ENCODE data around the gene RELN.
"Not testable (repeated sequence)": the region's sequence is repeated elsewhere in the genome, so short reads cannot be mapped to it uniquely, and the experiment has no call there.

The RELN gene

DNA sequence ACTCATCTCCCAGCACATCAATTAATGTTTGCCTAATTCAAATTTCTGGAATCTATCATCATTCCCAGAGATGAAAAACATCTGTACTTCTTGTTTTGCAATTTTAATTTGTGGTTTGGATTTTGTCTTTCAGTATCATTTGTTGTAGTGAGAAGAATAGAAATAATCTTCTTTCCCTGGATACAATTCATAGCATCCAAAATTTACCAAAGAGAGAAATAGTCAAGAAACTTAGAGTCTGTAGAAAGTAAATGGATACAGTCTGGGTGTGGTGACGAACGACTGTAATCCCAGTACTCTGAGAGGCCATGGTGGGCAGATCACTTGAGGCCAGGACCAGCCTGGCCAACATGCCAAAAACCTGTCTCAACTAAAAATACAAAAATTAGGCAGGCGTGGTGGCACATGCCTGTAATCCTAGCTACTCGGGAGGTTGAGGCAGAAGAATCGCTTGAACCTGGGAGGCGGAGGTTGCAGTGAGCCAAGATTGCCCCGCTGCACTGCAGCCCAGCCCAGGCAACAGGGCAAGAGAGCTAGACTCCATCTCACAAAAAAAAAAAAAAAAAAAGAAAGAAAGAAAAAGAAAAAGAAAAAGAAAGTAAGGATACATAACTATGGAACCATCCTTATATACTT is 193.0 kb downstream of the RELN start:
- Histone ChIP-seq H3K27me3 (ENCODE audit: control insufficient read depth, insufficient read depth, low read length) (no peaks in the 10 kb centered on the region), H3K36me3 (ENCODE audit: insufficient read depth, low read length) (no peaks in the 10 kb centered on the region), H3K9ac (ENCODE audit: low read depth, low read length) (no peak overlapping the region)

GRCh38 chr7:103795787-103796186 is 193.7 kb downstream of the RELN start:
- no peaks in the 10 kb centered on the region for H3K36me3 ChIP-seq (ENCODE audit: insufficient read depth, low read length)
- H3K4me3 ChIP-seq (ENCODE audit: low read length): no peak overlapping the region
- H3K27me3 ChIP-seq (ENCODE audit: control insufficient read depth, insufficient read depth, low read length): no peaks in the 10 kb centered on the region
- no peaks in the 10 kb centered on the region for H3K4me1 ChIP-seq (ENCODE audit: control insufficient read depth, insufficient read depth, low read length)
- H3K4me2 ChIP-seq (ENCODE audit: low read length): no peak overlapping the region
- no peaks in the 10 kb centered on the region for H3K9me3 ChIP-seq (replicated peaks; ENCODE audit: low read length)
- no peak overlapping the region for H3K9ac ChIP-seq (ENCODE audit: low read depth, low read length)

More for the DNA sequence above, 193.0 kb downstream of the RELN start:
- Histone ChIP-seq H3K4me1 (ENCODE audit: control insufficient read depth, insufficient read depth, low read length) (no peaks in the 10 kb centered on the region), H3K9me3 (replicated peaks; ENCODE audit: low read length) (no peaks in the 10 kb centered on the region), H3K4me3 (ENCODE audit: low read length) (no peak overlapping the region), H3K4me2 (ENCODE audit: low read length) (no peak overlapping the region)

DNA sequence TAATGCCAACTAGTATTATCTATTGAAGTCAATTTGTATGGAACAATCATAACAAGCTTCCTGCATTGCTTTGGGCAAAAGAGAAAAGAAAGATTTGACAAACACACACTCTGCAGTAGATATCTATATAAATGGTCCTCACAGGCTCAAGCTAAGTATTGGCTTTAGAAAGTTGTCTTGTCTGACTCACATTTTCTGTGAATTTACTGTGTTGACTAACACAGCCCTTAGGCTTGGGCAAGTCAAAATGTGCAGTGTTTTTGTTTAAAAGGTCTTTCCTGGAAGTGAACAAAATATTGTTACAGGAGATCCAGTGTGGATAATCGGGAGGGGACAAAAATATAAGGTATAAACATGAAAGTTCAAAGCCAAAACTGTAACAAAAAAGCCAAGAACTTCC is 194.4 kb downstream of the RELN start:
- no peaks in the 10 kb centered on the region for H3K4me1 ChIP-seq (ENCODE audit: control insufficient read depth, insufficient read depth, low read length)

DNA sequence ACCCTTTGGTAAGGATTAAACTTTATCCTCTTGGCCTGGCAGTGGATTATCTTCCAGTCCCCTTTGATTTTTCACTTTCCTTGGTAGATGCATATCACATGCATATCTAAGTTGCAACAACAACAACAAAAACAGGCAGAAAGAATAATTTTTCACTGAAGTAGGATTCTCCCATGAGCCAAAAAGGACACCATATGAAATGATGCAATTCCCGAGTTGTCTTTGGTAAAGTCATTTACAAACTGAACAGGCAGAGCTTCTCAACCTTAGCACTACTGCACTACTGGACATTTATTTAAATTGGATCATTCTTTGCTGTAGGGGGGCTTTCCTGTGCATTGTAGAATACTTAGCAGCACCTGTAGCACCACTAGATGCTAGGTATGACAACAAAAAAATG is 195.0 kb downstream of the RELN start:
- no peaks in the 10 kb centered on the region for H3K9me3 ChIP-seq (replicated peaks; ENCODE audit: low read length)
- H3K9ac ChIP-seq (ENCODE audit: low read depth, low read length): no peak overlapping the region
- no peaks in the 10 kb centered on the region for H3K36me3 ChIP-seq (ENCODE audit: insufficient read depth, low read length)
- no peaks in the 10 kb centered on the region for H3K4me1 ChIP-seq (ENCODE audit: control insufficient read depth, insufficient read depth, low read length)
- H3K4me3 ChIP-seq (ENCODE audit: low read length): no peak overlapping the region
- H3K4me2 ChIP-seq (ENCODE audit: low read length): no peak overlapping the region
- no peaks in the 10 kb centered on the region for H3K27me3 ChIP-seq (ENCODE audit: control insufficient read depth, insufficient read depth, low read length)

More for the DNA sequence above, 194.4 kb downstream of the RELN start:
- no peak overlapping the region for H3K4me2 ChIP-seq (ENCODE audit: low read length)
- H3K4me3 ChIP-seq (ENCODE audit: low read length): no peak overlapping the region
- H3K27me3 ChIP-seq (ENCODE audit: control insufficient read depth, insufficient read depth, low read length): no peaks in the 10 kb centered on the region
- no peak overlapping the region for H3K9ac ChIP-seq (ENCODE audit: low read depth, low read length)
- H3K9me3 ChIP-seq (replicated peaks; ENCODE audit: low read length): no peaks in the 10 kb centered on the region
- H3K36me3 ChIP-seq (ENCODE audit: insufficient read depth, low read length): no peaks in the 10 kb centered on the region

GRCh38 chr7:103793614-103794013 is 195.8 kb downstream of the RELN start:
- Histone ChIP-seq H3K9ac (ENCODE audit: low read depth, low read length) (no peak overlapping the region), H3K4me2 (ENCODE audit: low read length) (no peak overlapping the region), H3K36me3 (ENCODE audit: insufficient read depth, low read length) (no peaks in the 10 kb centered on the region), H3K4me1 (ENCODE audit: control insufficient read depth, insufficient read depth, low read length) (no peaks in the 10 kb centered on the region), H3K9me3 (replicated peaks; ENCODE audit: low read length) (no peaks in the 10 kb centered on the region), H3K27me3 (ENCODE audit: control insufficient read depth, insufficient read depth, low read length) (no peaks in the 10 kb centered on the region), H3K4me3 (ENCODE audit: low read length) (no peak overlapping the region)

DNA sequence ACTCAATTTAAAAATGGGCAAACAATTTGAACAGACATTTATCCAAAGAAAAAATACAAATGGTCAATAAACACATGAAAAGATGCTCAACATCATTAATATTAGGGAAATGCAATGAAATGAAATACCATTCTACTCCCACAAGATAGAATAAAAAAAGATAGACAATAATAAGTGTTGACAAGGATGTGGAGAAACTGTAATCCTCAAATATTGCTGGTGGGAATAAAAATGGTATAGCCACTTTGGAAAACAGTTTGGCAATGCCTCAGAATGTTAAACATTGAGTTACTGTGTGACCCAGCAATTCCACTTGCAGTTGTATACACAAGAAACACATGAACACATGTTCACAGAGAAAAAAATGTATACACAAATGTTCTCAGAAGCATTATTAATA is 197.6 kb downstream of the RELN start:
- H3K9me3 ChIP-seq (replicated peaks; ENCODE audit: low read length): no peaks in the 10 kb centered on the region
- no peak overlapping the region for H3K4me3 ChIP-seq (ENCODE audit: low read length)
- no peak overlapping the region for H3K9ac ChIP-seq (ENCODE audit: low read depth, low read length)
- no peaks in the 10 kb centered on the region for H3K36me3 ChIP-seq (ENCODE audit: insufficient read depth, low read length)
- no peaks in the 10 kb centered on the region for H3K27me3 ChIP-seq (ENCODE audit: control insufficient read depth, insufficient read depth, low read length)
- no peaks in the 10 kb centered on the region for H3K4me1 ChIP-seq (ENCODE audit: control insufficient read depth, insufficient read depth, low read length)
- H3K4me2 ChIP-seq (ENCODE audit: low read length): no peak overlapping the region

DNA sequence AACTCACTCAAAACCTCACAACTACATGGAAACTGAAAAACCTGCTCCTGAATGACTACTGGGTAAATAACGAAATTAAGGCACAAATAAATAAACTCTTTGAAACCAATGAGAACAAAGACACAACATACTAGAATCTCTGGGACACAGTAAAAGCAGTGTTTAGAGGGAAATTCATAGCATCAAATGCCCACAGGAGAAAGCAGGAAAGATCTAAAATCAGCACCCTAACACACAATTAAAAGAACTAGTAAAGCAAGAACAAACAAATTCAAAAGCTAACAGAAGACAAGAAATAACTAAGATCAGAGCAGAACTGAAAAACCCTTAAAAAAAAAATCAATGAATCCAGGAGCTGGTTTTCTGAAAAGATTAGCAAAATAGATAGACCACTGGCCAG is 202.4 kb downstream of the RELN start:
- H3K27me3 ChIP-seq (ENCODE audit: control insufficient read depth, insufficient read depth, low read length); H3K4me1 ChIP-seq (ENCODE audit: control insufficient read depth, insufficient read depth, low read length); H3K9ac ChIP-seq (ENCODE audit: low read depth, low read length); H3K9me3 ChIP-seq (replicated peaks; ENCODE audit: low read length); H3K4me3 ChIP-seq (ENCODE audit: low read length); H3K36me3 ChIP-seq (ENCODE audit: insufficient read depth, low read length); H3K4me2 ChIP-seq (ENCODE audit: low read length): not testable (repeated sequence)

- Histone ChIP-seq H3K4me3 (ENCODE audit: low read length) (no peak overlapping the region), H3K9ac (ENCODE audit: low read depth, low read length) (no peak overlapping the region), H3K4me2 (ENCODE audit: low read length) (no peak overlapping the region), H3K9me3 (replicated peaks; ENCODE audit: low read length) (no peaks in the 10 kb centered on the region), H3K36me3 (ENCODE audit: insufficient read depth, low read length) (no peaks in the 10 kb centered on the region), H3K4me1 (ENCODE audit: control insufficient read depth, insufficient read depth, low read length) (no peaks in the 10 kb centered on the region), H3K27me3 (ENCODE audit: control insufficient read depth, insufficient read depth, low read length) (peaks cover 8% of the 10 kb centered on the region)
These were observed 204.7 kb downstream of the RELN start for GRCh38 chr7:103784646-103785286.

- Histone ChIP-seq H3K9ac (ENCODE audit: low read depth, low read length) (no peak overlapping the region), H3K4me1 (ENCODE audit: control insufficient read depth, insufficient read depth, low read length) (no peaks in the 10 kb centered on the region), H3K27me3 (ENCODE audit: control insufficient read depth, insufficient read depth, low read length) (peaks cover 8% of the 10 kb centered on the region), H3K4me2 (ENCODE audit: low read length) (no peak overlapping the region), H3K4me3 (ENCODE audit: low read length) (no peak overlapping the region), H3K36me3 (ENCODE audit: insufficient read depth, low read length) (no peaks in the 10 kb centered on the region), H3K9me3 (replicated peaks; ENCODE audit: low read length) (no peaks in the 10 kb centered on the region)
These were observed 208.0 kb downstream of the RELN start for GRCh38 chr7:103781409-103781808.

- H3K27me3 ChIP-seq (ENCODE audit: control insufficient read depth, insufficient read depth, low read length): not testable (repeated sequence)
These were observed 208.9 kb downstream of the RELN start for GRCh38 chr7:103780561-103780960.

GRCh38 chr7:103777440-103777839 is 212.0 kb downstream of the RELN start:
- H3K4me2 ChIP-seq (ENCODE audit: low read length): no peak overlapping the region
- no peaks in the 10 kb centered on the region for H3K4me1 ChIP-seq (ENCODE audit: control insufficient read depth, insufficient read depth, low read length)
- no peaks in the 10 kb centered on the region for H3K36me3 ChIP-seq (ENCODE audit: insufficient read depth, low read length)
- no peaks in the 10 kb centered on the region for H3K9me3 ChIP-seq (replicated peaks; ENCODE audit: low read length)
- no peak overlapping the region for H3K9ac ChIP-seq (ENCODE audit: low read depth, low read length)
- H3K27me3 ChIP-seq (ENCODE audit: control insufficient read depth, insufficient read depth, low read length): no peaks in the 10 kb centered on the region
- H3K4me3 ChIP-seq (ENCODE audit: low read length): no peak overlapping the region

More at GRCh38 chr7:103780561-103780960, 208.9 kb downstream of the RELN start:
- H3K4me2 ChIP-seq (ENCODE audit: low read length); H3K9me3 ChIP-seq (replicated peaks; ENCODE audit: low read length); H3K36me3 ChIP-seq (ENCODE audit: insufficient read depth, low read length); H3K9ac ChIP-seq (ENCODE audit: low read depth, low read length); H3K4me3 ChIP-seq (ENCODE audit: low read length); H3K4me1 ChIP-seq (ENCODE audit: control insufficient read depth, insufficient read depth, low read length): not testable (repeated sequence)

DNA sequence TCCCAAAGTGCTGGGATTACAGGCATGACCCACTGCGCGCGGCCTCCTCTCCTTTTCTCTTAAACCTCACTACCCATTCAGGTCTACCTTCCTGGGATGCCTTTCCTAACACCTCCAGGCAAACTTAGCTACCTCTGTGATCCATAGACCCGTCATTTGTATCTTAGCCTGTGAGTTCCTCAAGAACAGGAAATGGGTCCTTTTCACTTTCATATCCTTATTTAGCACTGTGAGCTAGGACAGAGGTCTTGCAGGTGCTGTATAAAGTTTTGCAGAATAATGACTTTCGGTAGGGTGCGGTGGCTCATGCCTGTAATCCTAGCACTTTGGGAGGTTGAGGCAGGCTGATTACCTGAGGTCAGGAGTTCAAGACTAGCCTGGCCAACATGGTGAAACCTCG is 215.7 kb downstream of the RELN start:
- H3K9me3 ChIP-seq (replicated peaks; ENCODE audit: low read length): no peaks in the 10 kb centered on the region

More for the DNA sequence above, 215.7 kb downstream of the RELN start:
- no peak overlapping the region for H3K9ac ChIP-seq (ENCODE audit: low read depth, low read length)
- H3K4me3 ChIP-seq (ENCODE audit: low read length): no peak overlapping the region
- H3K36me3 ChIP-seq (ENCODE audit: insufficient read depth, low read length): no peaks in the 10 kb centered on the region
- no peaks in the 10 kb centered on the region for H3K4me1 ChIP-seq (ENCODE audit: control insufficient read depth, insufficient read depth, low read length)
- no peak overlapping the region for H3K4me2 ChIP-seq (ENCODE audit: low read length)
- no peaks in the 10 kb centered on the region for H3K27me3 ChIP-seq (ENCODE audit: control insufficient read depth, insufficient read depth, low read length)
